Heart left ventricle (tissue), 16 donors: ENCODE data around the gene SNX18. TPM values are rescaled to one million over a fixed set of nuclear protein-coding genes. Genes with fewer than 3 reads are reported as not detected.
A peak's percentile ranks its signal among the peaks of the same experiment; 100 is the strongest.

Source experiments
- ATAC-seq, 4 donors: fragments of 200-7000 bp; cut with Tn5 transposase; one replicate each; pipeline ENCODE4 v1.9.1; 2020 to 2022; ENCODE audit warnings: moderate library complexity in 4 of 4, mild to moderate bottlenecking in 3 of 4, moderate number of reproducible peaks in 1 of 4
- DNase-seq, 5 donors: peaks; one replicate each; pipeline ENCODE4 v3.0.0-alpha.2; 2020
- H3K27ac ChIP-seq, 12 donors: fragments of 200-600 bp; sonication (generic) in 4 of 12; one replicate each; pipeline versions ENCODE4 v1.5.0 to v1.8.0; 2016 to 2022; ENCODE audit warnings: mild to moderate bottlenecking in 2 of 12
- H3K27me3 ChIP-seq, 9 donors: fragments of 200-600 bp; sonication (generic) in 2 of 9; one replicate each; pipeline versions ENCODE4 v1.5.1 to v1.8.0; 2016 to 2022; ENCODE audit warnings: mild to moderate bottlenecking in 3 of 9
- H3K36me3 ChIP-seq, 9 donors: fragments of 200-600 bp; sonication (generic) in 2 of 9; one replicate each; pipeline versions ENCODE4 v1.5.0 to v1.8.0; 2018 to 2022; ENCODE audit warnings: mild to moderate bottlenecking in 2 of 9
- H3K4me1 ChIP-seq, 12 donors: fragments of 200-600 bp; sonication (generic) in 4 of 12; one replicate each; pipeline versions ENCODE4 v1.5.0 to v1.8.0; 2016 to 2022; ENCODE audit warnings: mild to moderate bottlenecking in 3 of 12
- H3K4me3 ChIP-seq, 12 donors: fragments of 200-600 bp; sonication (generic) in 4 of 12; one replicate each; pipeline versions ENCODE4 v1.5.0 to v1.8.0; 2017 to 2022; ENCODE audit warnings: mild to moderate bottlenecking in 9 of 12, moderate library complexity in 4 of 12
- H3K9me3 ChIP-seq, 12 donors: fragments of 200-600 bp; sonication (generic) in 4 of 12; one replicate each; pipeline versions ENCODE4 v1.5.0 to v1.8.0; 2016 to 2022; ENCODE audit warnings: mild to moderate bottlenecking in 1 of 12
- CTCF ChIP-seq, 12 donors: fragments of 200-600 bp; sonication (generic) in 4 of 12; IDR thresholded peaks; one replicate each; pipeline versions ENCODE4 v1.5.0 to v1.8.0; 2018 to 2022; ENCODE audit warnings: antibody characterized with exemption in 12 of 12, mild to moderate bottlenecking in 5 of 12
- POLR2A ChIP-seq, 2 donors: fragments of 450-650 bp; IDR thresholded peaks; one replicate each; pipeline ENCODE4 v1.6.1; 2017; ENCODE audit warnings: antibody characterized with exemption in 2 of 2, mild to moderate bottlenecking in 2 of 2, moderate library complexity in 2 of 2
- WGBS, 4 donors: extraction: QIAGEN DNeasy Blood & Tissue Kit in 2 of 4; methylation state at CpG; one replicate each; pipeline versions ENCODE4 v1.1.5 to v1.1.7; 2013 to 2018; 5-methylcytosine and 5-hydroxymethylcytosine counted together
- intact Hi-C, 10 donors: fragments of 100-400 bp; cut with DNase I; formaldehyde crosslinking; loops; one replicate each; pipeline versions ENCODE4 v1.11.1 to v1.14.2; 2022
- polyA plus RNA-seq, 2 donors: library from polyadenylated mRNA; stranded (reverse); fragments of 200-250 nt; gene quantifications; one replicate each; pipeline ENCODE4 v1.2.3, GENCODE V29; 2013
- total RNA-seq, 9 donors: library from RNA; depleted of rRNA in 2 of 9; stranded (reverse); fragments of >200 nt in 2 of 9; fragmentation: NEBNext Ultra II Directional in 3 of 9; extraction: Animal tissue kit (Norgen Biotek cat#: 25700) in 3 of 9; gene quantifications; one replicate each; pipeline versions ENCODE4 v1.1.0 to v1.2.4, GENCODE V29; 2016 to 2023
- donor health status: ischemic (EF 13 %, LVEDD 7.1; RV severe dilation, severe dysfunction).
- donor health status: healthy with polysubstance abuse.
- donor health status: DM: no; HTN: yes; CAD: no.
- donor health status: DM: no; HTN: no; CAD: no.
- donor health status: ischemic (EF 25% LVEDD 6.9; RV normal size, moderate dysfunction).
- donor health status: ischemic (EF 25% LVEDD 5.7; RV mildly dilated, moderate dysfunction).
- donor health status: healthy.
- donor health status: DM: yes; HTN: yes; CAD: no.
- donor health status: ischemic (EF 35%, LVEDD 5.7; RV mildly dilated, moderate dysfunction).
- donor health status: nonischemic (EF 11% LVEDD 7.7; RV severe dilation, severe dysfunction).
- donor health status: DM: yes; HTN: yes; CAD: no.
- donor health status: PGD.
- donor health status: ischemic (EF 29% LVEDD 5.4; RV normal size, mild dysfunction).
- donor health status: nonischemic (EF 23%, LVEDD 6.1; RV moderate dilation, normal function).

Gene SNX18
- total and polyA plus RNA-seq, 11 donors: 4.1 to 39.6 (median 23.1) TPM

- intact Hi-C loops: loop anchor here in 9 of 10 donors (5.0 to 10.0 kb wide), 9 partner anchors 132 to 650 kb away; partner anchors contain the start of gene GPX8 (in 1 of the 9)
- TF ChIP-seq POLR2A (IDR thresholded peaks at IDR 0.05) (no peak), CTCF (IDR thresholded peaks at IDR 0.05) (no peak)
- Histone ChIP-seq H3K9me3 (no peaks in the 10 kb centered on the region), H3K27ac (no peak overlapping the region), H3K27me3 (no peaks in the 10 kb centered on the region), H3K4me3 (no peak overlapping the region), H3K36me3 (peaks cover 0 to 6% (median 0%) of the 10 kb centered on the region in 9 donors), H3K4me1 (peaks cover 0 to 24% (median 10%) of the 10 kb centered on the region in 12 donors)
- no peak for DNase-seq
- WGBS, 4 donors: 64 to 79% (median 76%) methylated on average over 8 of the region's 8 CpGs
- no peak for ATAC-seq
Observed at GRCh38 chr5:54514841-54515432, 2.6 kb upstream of the SNX18 start.

- 92 to 97% (median 94%) methylated on average over 3 of the region's 3 CpGs for WGBS, 4 donors
Observed at GRCh38 chr5:54515634-54516033, 1.9 kb upstream of the SNX18 start.

GRCh38 chr5:54516051-54516655 is 1.4 kb upstream of the SNX18 start:
- Histone ChIP-seq H3K9me3 (no peaks in the 10 kb centered on the region), H3K4me1 (peaks cover 0 to 32% (median 14%) of the 10 kb centered on the region in 12 donors), H3K27me3 (no peaks in the 10 kb centered on the region), H3K36me3 (peaks cover 0 to 6% (median 0%) of the 10 kb centered on the region in 9 donors), H3K27ac (no peak overlapping the region), H3K4me3 (no peak overlapping the region)
- 55 to 77% (median 70%) methylated on average over 4 of the region's 4 CpGs for WGBS, 4 donors
- TF ChIP-seq POLR2A (IDR thresholded peaks at IDR 0.05) (no peak), CTCF (IDR thresholded peaks at IDR 0.05) (no peak)
- ATAC-seq: no peak
- no peak for DNase-seq
- intact Hi-C loops: loop anchor here in 9 of 10 donors (2.0 to 10.0 kb wide), 11 partner anchors 131 to 649 kb away; partner anchors contain the start of gene GPX8 (in 1 of the 9)

More at GRCh38 chr5:54515634-54516033, 1.9 kb upstream of the SNX18 start:
- Histone ChIP-seq H3K4me3 (no peak overlapping the region), H3K27me3 (no peaks in the 10 kb centered on the region), H3K4me1 (peaks cover 0 to 27% (median 10%) of the 10 kb centered on the region in 12 donors), H3K36me3 (peaks cover 0 to 6% (median 0%) of the 10 kb centered on the region in 9 donors), H3K27ac (no peak overlapping the region), H3K9me3 (no peaks in the 10 kb centered on the region)
- no peak for ATAC-seq
- no peak for DNase-seq
- intact Hi-C loops: loop anchor here in 9 of 10 donors (2.0 to 10.0 kb wide), 11 partner anchors 132 to 649 kb away; partner anchors contain the start of gene GPX8 (in 1 of the 9)
- TF ChIP-seq POLR2A (IDR thresholded peaks at IDR 0.05) (no peak), CTCF (IDR thresholded peaks at IDR 0.05) (no peak)

- DNase-seq: no peak
- WGBS, 4 donors: 2 to 8% (median 7%) methylated on average over 4 of the region's 4 CpGs
- Histone ChIP-seq H3K27ac (peak overlapping the region in 6 of 12 donors; percentile 14 to 99 (median 62)), H3K4me3 (peak overlapping the region in 9 of 12 donors; percentile 45 to 100 (median 93)), H3K36me3 (peaks cover 0 to 6% (median 0%) of the 10 kb centered on the region in 9 donors), H3K9me3 (no peaks in the 10 kb centered on the region), H3K27me3 (no peaks in the 10 kb centered on the region), H3K4me1 (peaks cover 0 to 42% (median 24%) of the 10 kb centered on the region in 12 donors)
- TF ChIP-seq POLR2A (IDR thresholded peaks at IDR 0.05) (no peak), CTCF (IDR thresholded peaks at IDR 0.05) (no peak)
- no peak for ATAC-seq
- intact Hi-C loops: loop anchor here (1.0 to 10.0 kb wide), 13 partner anchors 130 to 648 kb away; partner anchors contain the start of gene GPX8 (in 1 of the 10)
Observed at GRCh38 chr5:54517174-54517511, 416 bp upstream of the SNX18 start.
